GM06990 (cell line): ENCODE measurements around the gene AFF3.

Experiments
- DNase-seq: peaks from one replicate; pipeline ENCODE4 v3.0.0-alpha.2; 2011; ENCODE audit not compliant: insufficient read length; ENCODE audit errors: extremely low read depth
- H3K27me3 ChIP-seq: replicated peaks from 2 replicates; pipeline ENCODE4 v1.6.0; 2011; ENCODE audit warnings: low read length; ENCODE audit not compliant: control insufficient read depth, insufficient read depth
- H3K36me3 ChIP-seq: 2 replicates; pipeline ENCODE4 v1.5.1; 2011; ENCODE audit warnings: low read length; ENCODE audit not compliant: control insufficient read depth, insufficient read depth
- H3K4me3 ChIP-seq: replicated peaks from 2 replicates; pipeline ENCODE4 v1.5.1; 2011; ENCODE audit warnings: low read depth, mild to moderate bottlenecking, control low read depth, low read length
- CTCF ChIP-seq: IDR thresholded peaks from 2 replicates; pipeline ENCODE4 v1.5.1; 2011; ENCODE audit warnings: low read length, control low read depth, mild to moderate bottlenecking, inconsistent platforms; ENCODE audit not compliant: insufficient read depth, poor library complexity, severe bottlenecking

AFF3 gene, protein sequence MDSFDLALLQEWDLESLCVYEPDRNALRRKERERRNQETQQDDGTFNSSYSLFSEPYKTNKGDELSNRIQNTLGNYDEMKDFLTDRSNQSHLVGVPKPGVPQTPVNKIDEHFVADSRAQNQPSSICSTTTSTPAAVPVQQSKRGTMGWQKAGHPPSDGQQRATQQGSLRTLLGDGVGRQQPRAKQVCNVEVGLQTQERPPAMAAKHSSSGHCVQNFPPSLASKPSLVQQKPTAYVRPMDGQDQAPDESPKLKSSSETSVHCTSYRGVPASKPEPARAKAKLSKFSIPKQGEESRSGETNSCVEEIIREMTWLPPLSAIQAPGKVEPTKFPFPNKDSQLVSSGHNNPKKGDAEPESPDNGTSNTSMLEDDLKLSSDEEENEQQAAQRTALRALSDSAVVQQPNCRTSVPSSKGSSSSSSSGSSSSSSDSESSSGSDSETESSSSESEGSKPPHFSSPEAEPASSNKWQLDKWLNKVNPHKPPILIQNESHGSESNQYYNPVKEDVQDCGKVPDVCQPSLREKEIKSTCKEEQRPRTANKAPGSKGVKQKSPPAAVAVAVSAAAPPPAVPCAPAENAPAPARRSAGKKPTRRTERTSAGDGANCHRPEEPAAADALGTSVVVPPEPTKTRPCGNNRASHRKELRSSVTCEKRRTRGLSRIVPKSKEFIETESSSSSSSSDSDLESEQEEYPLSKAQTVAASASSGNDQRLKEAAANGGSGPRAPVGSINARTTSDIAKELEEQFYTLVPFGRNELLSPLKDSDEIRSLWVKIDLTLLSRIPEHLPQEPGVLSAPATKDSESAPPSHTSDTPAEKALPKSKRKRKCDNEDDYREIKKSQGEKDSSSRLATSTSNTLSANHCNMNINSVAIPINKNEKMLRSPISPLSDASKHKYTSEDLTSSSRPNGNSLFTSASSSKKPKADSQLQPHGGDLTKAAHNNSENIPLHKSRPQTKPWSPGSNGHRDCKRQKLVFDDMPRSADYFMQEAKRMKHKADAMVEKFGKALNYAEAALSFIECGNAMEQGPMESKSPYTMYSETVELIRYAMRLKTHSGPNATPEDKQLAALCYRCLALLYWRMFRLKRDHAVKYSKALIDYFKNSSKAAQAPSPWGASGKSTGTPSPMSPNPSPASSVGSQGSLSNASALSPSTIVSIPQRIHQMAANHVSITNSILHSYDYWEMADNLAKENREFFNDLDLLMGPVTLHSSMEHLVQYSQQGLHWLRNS (N-terminal part only)

GRCh38 chr2:100142393-100142792 lies at the start of gene AFF3:
AFF3 (minus strand) TSS chr2:100142590; CDS start chr2:100104454, 38,136 bp downstream.
- peak within 1 kb of the TSS; percentile 65 for H3K4me3 ChIP-seq
- peaks cover 1% of the 10 kb centered on the region for H3K27me3 ChIP-seq
- DNase-seq, result peak; percentile 72
- H3K36me3 ChIP-seq, result no peaks in the 10 kb centered on the region
- no peak for TF ChIP-seq CTCF

DNA sequence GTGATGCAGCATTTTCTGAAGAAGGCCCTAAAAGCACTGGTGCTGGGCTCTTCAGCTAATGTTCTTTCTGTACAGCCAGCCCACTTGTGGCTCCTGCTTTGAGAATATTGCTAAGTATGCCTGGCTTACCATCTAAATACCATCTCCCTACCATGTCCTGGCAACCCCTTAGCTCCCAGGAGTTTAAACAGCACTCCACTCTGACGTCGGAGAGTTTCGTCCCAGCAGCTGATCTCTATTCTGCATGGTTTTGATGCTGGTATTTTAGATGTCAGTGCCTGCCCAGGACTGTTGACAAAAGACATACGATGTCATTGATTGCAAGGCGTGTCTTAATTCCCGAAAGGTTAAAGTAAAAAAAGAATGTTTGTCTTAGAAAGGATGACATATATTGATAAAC lies 47.0 kb upstream of the AFF3 start:
- Histone ChIP-seq H3K4me3 (no peak overlapping the region), H3K27me3 (no peaks in the 10 kb centered on the region; the same call in 1 of the 2 replicates), H3K36me3 (no peaks in the 10 kb centered on the region)
- no peak for DNase-seq
- no peak for TF ChIP-seq CTCF

GRCh38 chr2:100188326-100188725 lies 45.9 kb upstream of the AFF3 start:
- Histone ChIP-seq H3K4me3 (no peak overlapping the region), H3K27me3 (no peaks in the 10 kb centered on the region; the same call in 1 of the 2 replicates), H3K36me3 (no peaks in the 10 kb centered on the region)
- TF ChIP-seq CTCF, result no peak
- no peak for DNase-seq

GRCh38 chr2:100186126-100186525 lies 43.7 kb upstream of the AFF3 start:
- no peak for DNase-seq
- no peak for TF ChIP-seq CTCF
- Histone ChIP-seq H3K27me3 (no peaks in the 10 kb centered on the region; the same call in 1 of the 2 replicates), H3K4me3 (no peak overlapping the region), H3K36me3 (no peaks in the 10 kb centered on the region)

GRCh38 chr2:100185516-100185915 lies 43.1 kb upstream of the AFF3 start:
- TF ChIP-seq CTCF, result no peak
- H3K4me3 ChIP-seq, result no peak overlapping the region
- no peaks in the 10 kb centered on the region; the same call in 1 of the 2 replicates for H3K27me3 ChIP-seq
- H3K36me3 ChIP-seq, result no peaks in the 10 kb centered on the region
- no peak for DNase-seq
